HEK293 (cell line): ENCODE data around the gene GPR21.

ENCODE experiments used
- CTCF ChIA-PET: fragments of 350-600 bp; formaldehyde crosslinking; extraction: SDS; loops from one replicate; lab custom pipeline; 2021; ENCODE audit warnings: antibody characterized with exemption; lab: Yijun Ruan, JAX
- POLR2A ChIA-PET: fragments of 300-600 bp; formaldehyde crosslinking; extraction: SDS; loops from one replicate; lab custom pipeline; 2020; ENCODE audit warnings: antibody characterized with exemption, inconsistent platforms; lab: Yijun Ruan, JAX
- H3K27ac ChIP-seq: fragments of 200-500 bp; sonication (Bioruptor generic); 2 replicates; pipeline ENCODE4 v1.5.1; 2014; ENCODE audit warnings: low read depth, low read length, control low read depth, inconsistent platforms; ENCODE audit errors: extremely low read depth
- H3K36me3 ChIP-seq, 2 experiments: fragments of 200-500 bp in 1 of 2; sonication (Bioruptor generic) in 1 of 2; 1 replicate in 1 of 2; 2 replicates in 1 of 2; pipeline ENCODE4 v1.5.1; 2014 to 2017; ENCODE audit warnings: inconsistent platforms in 2 of 2, low read length in 2 of 2; ENCODE audit not compliant: control insufficient read depth in 2 of 2, insufficient read depth in 1 of 2
- H3K4me1 ChIP-seq: fragments of 200-500 bp; sonication (Bioruptor generic); 2 replicates; pipeline ENCODE4 v1.5.1; 2014; ENCODE audit warnings: mild to moderate bottlenecking, low read length, inconsistent platforms; ENCODE audit not compliant: control insufficient read depth, insufficient read depth
- H3K4me3 ChIP-seq: 2 replicates; pipeline ENCODE4 v1.5.1; 2011; ENCODE audit warnings: low read depth, mild to moderate bottlenecking, control low read depth, low read length, moderate library complexity
- H3K9me3 ChIP-seq: fragments of 200-500 bp; sonication (Bioruptor generic); 2 replicates; pipeline ENCODE4 v1.5.1; 2014; ENCODE audit warnings: low read depth, low read length, inconsistent platforms; ENCODE audit not compliant: control insufficient read depth, insufficient read depth
- BCL6B ChIP-seq: fragments of 450-650 bp; formaldehyde crosslinking; IDR thresholded peaks from 2 replicates; pipeline ENCODE4 v1.5.1; 2017; ENCODE audit warnings: missing biosample characterization, missing genetic modification characterization
- INSM2 ChIP-seq: fragments of 450-650 bp; formaldehyde crosslinking; IDR thresholded peaks from 2 replicates; pipeline ENCODE4 v1.5.1; 2016; ENCODE audit warnings: missing biosample characterization, missing genetic modification characterization
- PRDM1 ChIP-seq: fragments of 450-650 bp; formaldehyde crosslinking; IDR thresholded peaks from 2 replicates; pipeline ENCODE4; 2016; ENCODE audit warnings: missing biosample characterization, missing genetic modification characterization
- PRDM4 ChIP-seq: fragments of 450-650 bp; formaldehyde crosslinking; IDR thresholded peaks from 2 replicates; pipeline ENCODE4 v1.5.1; 2017; ENCODE audit warnings: missing biosample characterization, missing genetic modification characterization
- SCRT2 ChIP-seq: fragments of 450-650 bp; formaldehyde crosslinking; IDR thresholded peaks from 2 replicates; pipeline ENCODE4 v1.5.1; 2016; ENCODE audit warnings: missing biosample characterization, missing genetic modification characterization
- SETDB1 ChIP-seq: IDR thresholded peaks from one replicate; pipeline ENCODE4 v1.6.1; 2017; ENCODE audit warnings: mild to moderate bottlenecking, low read length, moderate library complexity, mixed read lengths; ENCODE audit not compliant: insufficient read length
- SP7 ChIP-seq: fragments of 450-650 bp; formaldehyde crosslinking; IDR thresholded peaks from 2 replicates; pipeline ENCODE4 v1.5.1; 2016; ENCODE audit warnings: missing biosample characterization, missing genetic modification characterization
- TSHZ1 ChIP-seq: fragments of 450-650 bp; formaldehyde crosslinking; IDR thresholded peaks from 2 replicates; pipeline ENCODE4 v1.5.1; 2016; ENCODE audit warnings: missing biosample characterization, missing genetic modification characterization, borderline replicate concordance
- ZBTB21 ChIP-seq: fragments of 450-650 bp; formaldehyde crosslinking; IDR thresholded peaks from 2 replicates; pipeline ENCODE4 v1.5.1; 2017; ENCODE audit warnings: missing biosample characterization, missing genetic modification characterization
- ZBTB48 ChIP-seq: fragments of 450-650 bp; formaldehyde crosslinking; IDR thresholded peaks from 2 replicates; pipeline ENCODE4 v1.5.1; 2016; ENCODE audit warnings: missing biosample characterization, missing genetic modification characterization
- ZEB2 ChIP-seq: fragments of 450-650 bp; formaldehyde crosslinking; IDR thresholded peaks from 2 replicates; pipeline ENCODE4 v1.5.1; 2016; ENCODE audit warnings: missing biosample characterization, missing genetic modification characterization
- ZIC2 ChIP-seq: fragments of 450-650 bp; formaldehyde crosslinking; IDR thresholded peaks from 2 replicates; pipeline ENCODE4 v1.5.1; 2016; ENCODE audit warnings: missing biosample characterization, missing genetic modification characterization
- ZNF184 ChIP-seq: fragments of 450-650 bp; IDR thresholded peaks from 2 replicates; pipeline ENCODE4 v1.5.1; 2018; ENCODE audit warnings: missing biosample characterization, mild to moderate bottlenecking, missing genetic modification characterization
- ZNF2 ChIP-seq: fragments of 450-650 bp; formaldehyde crosslinking; IDR thresholded peaks from 2 replicates; pipeline ENCODE4 v1.5.1; 2016; ENCODE audit warnings: missing biosample characterization, missing genetic modification characterization
- ZNF350 ChIP-seq: fragments of 450-650 bp; formaldehyde crosslinking; IDR thresholded peaks from 2 replicates; pipeline ENCODE4 v1.5.0; 2017; ENCODE audit warnings: missing biosample characterization, mild to moderate bottlenecking, missing genetic modification characterization
- ZNF571 ChIP-seq: fragments of 450-650 bp; formaldehyde crosslinking; IDR thresholded peaks from 2 replicates; pipeline ENCODE4 v1.5.0; 2017; ENCODE audit warnings: missing biosample characterization, missing genetic modification characterization
- ZNF629 ChIP-seq: fragments of 450-650 bp; formaldehyde crosslinking; IDR thresholded peaks from 2 replicates; pipeline ENCODE4 v1.5.1; 2017; ENCODE audit warnings: missing biosample characterization, missing genetic modification characterization
- ZNF660 ChIP-seq: fragments of 450-650 bp; IDR thresholded peaks from 2 replicates; pipeline ENCODE4 v1.5.1; 2018; ENCODE audit warnings: missing biosample characterization, mild to moderate bottlenecking, missing genetic modification characterization

GPR21 gene

GRCh38 chr9:122988141-122988540, 45.3 kb upstream of the GPR21 start:
- POLR2A ChIA-PET = no interaction called here
- Histone ChIP-seq H3K4me1 (no peaks in the 10 kb centered on the region), H3K36me3 (peaks cover 23 to 61% of the 10 kb centered on the region in 2 experiments), H3K9me3 (no peaks in the 10 kb centered on the region), H3K4me3 (no peak overlapping the region), H3K27ac (no peak overlapping the region)
- no peak for TF ChIP-seq ZNF571 (tag by site-specific recombination)
- no peak for TF ChIP-seq ZBTB48 (tag by site-specific recombination)
- CTCF ChIA-PET = interaction anchor here (0.8 to 2.2 kb wide), 2 partner anchors 86 to 362 kb away, joined by 7 to 9 read pairs; no protein-coding TSS in a partner anchor

- no peak for TF ChIP-seq ZNF350 (tag by site-specific recombination)
- 0 out of 2 replicates have a peak, but pooled peaks have one; percentile 9 for TF ChIP-seq PRDM1 (tag by site-specific recombination)
- TF ChIP-seq, all 188 proteins: peak for 1
- POLR2A ChIA-PET = interaction anchor here (0.6 kb wide), 1 partner anchor 19 kb away, joined by 4 read pairs; no protein-coding TSS in a partner anchor
- CTCF ChIA-PET = interaction anchor here (0.7 to 0.8 kb wide), 2 partner anchors 68 to 87 kb away, joined by 3 to 7 read pairs; no protein-coding TSS in a partner anchor
- no peaks in the 10 kb centered on the region for H3K9me3 ChIP-seq
- no peak overlapping the region for H3K4me3 ChIP-seq
- no peaks in the 10 kb centered on the region for H3K4me1 ChIP-seq
- H3K27ac ChIP-seq = no peak overlapping the region
- H3K36me3 ChIP-seq = peaks cover 23 to 56% of the 10 kb centered on the region in 2 experiments
Observed at GRCh38 chr9:122988920-122989621, 44.4 kb upstream of the GPR21 start.

- ChIA-PET CTCF (interaction anchor here (0.6 to 1.6 kb wide), 21 partner anchors 9 to 1393 kb away, joined by 3 to 14 read pairs (median 3); partner anchors contain the start of genes RABGAP1 and ZBTB26), POLR2A (interaction anchor here (0.7 to 1.6 kb wide), 5 partner anchors 51 to 86 kb away, joined by 3 to 9 read pairs (median 7); partner anchors contain the start of genes RABGAP1, RC3H2 and ZBTB26)
- H3K36me3 ChIP-seq = peaks cover 23 to 45% of the 10 kb centered on the region in 2 experiments
- H3K4me1 ChIP-seq = no peaks in the 10 kb centered on the region
- no peak overlapping the region for H3K27ac ChIP-seq
- no peak overlapping the region for H3K4me3 ChIP-seq
- H3K9me3 ChIP-seq = no peaks in the 10 kb centered on the region
- TF ChIP-seq SETDB1 = no peak
- 0 out of 2 replicates have a peak, but pooled peaks have one; percentile 25 for TF ChIP-seq INSM2 (tag by site-specific recombination)
- peak; percentile 12; the same call in 1 of the 2 replicates for TF ChIP-seq TSHZ1 (tag by site-specific recombination)
- TF ChIP-seq BCL6B (tag by site-specific recombination) = peak; percentile 78
- TF ChIP-seq SP7 (tag by site-specific recombination) = peak; percentile 81
- no peak for TF ChIP-seq ZBTB48 (tag by site-specific recombination)
- peak; percentile 55; the same call in 1 of the 2 replicates for TF ChIP-seq ZNF660
- TF ChIP-seq SCRT2 (tag by site-specific recombination) = peak; percentile 87
- 0 out of 2 replicates have a peak, but pooled peaks have one; percentile 35 for TF ChIP-seq ZBTB21 (tag by site-specific recombination)
- peak; percentile 81 for TF ChIP-seq PRDM1 (tag by site-specific recombination)
- peak; percentile 63 for TF ChIP-seq ZNF629 (tag by site-specific recombination)
- TF ChIP-seq ZNF184 = no peak
- no peak for TF ChIP-seq PRDM4
- no peak for TF ChIP-seq ZIC2 (tag by site-specific recombination)
- peak; percentile 63; the same call in 1 of the 2 replicates for TF ChIP-seq ZEB2 (tag by site-specific recombination)
- TF ChIP-seq ZNF2 (tag by site-specific recombination) = 0 out of 2 replicates have a peak, but pooled peaks have one; percentile 22
Observed at GRCh38 chr9:122991370-122991830, 42.1 kb upstream of the GPR21 start.
